Type B pancreatic cell (in vitro differentiated cells): ENCODE results near the gene AMN. TPM values are rescaled to one million over a fixed set of nuclear protein-coding genes. Genes with fewer than 3 reads are reported as not detected.

Experiments
- DNase-seq: peaks from one replicate; pipeline ENCODE4 v3.0.0; 2021; ENCODE audit warnings: mixed read lengths; ENCODE audit not compliant: unreplicated experiment; ENCODE audit errors: extremely low spot score
- H3K27ac Mint-ChIP-seq: 2 replicates; pipeline ENCODE4 v1.8.0; 2021; ENCODE audit warnings: mild to moderate bottlenecking, mixed read lengths
- H3K27me3 Mint-ChIP-seq: 2 replicates; pipeline ENCODE4 v1.8.0; 2021; ENCODE audit warnings: mixed read lengths
- H3K36me3 Mint-ChIP-seq: 2 replicates; pipeline ENCODE4 v1.8.0; 2021; ENCODE audit warnings: mixed read lengths
- H3K4me1 Mint-ChIP-seq: one replicate; pipeline ENCODE4 v1.8.0; 2021; ENCODE audit warnings: mixed read lengths; ENCODE audit not compliant: unreplicated experiment
- H3K4me3 Mint-ChIP-seq: 2 replicates; pipeline ENCODE4 v1.8.0; 2021; ENCODE audit warnings: mild to moderate bottlenecking, mixed read lengths
- H3K9me3 Mint-ChIP-seq: 2 replicates; pipeline ENCODE4 v1.8.0; 2021; ENCODE audit warnings: mixed read lengths
- total RNA-seq: library from RNA; stranded (reverse); gene quantifications from 2 replicates; pipeline ENCODE4 v1.2.1, GENCODE V29; 2021; ENCODE audit warnings: low replicate concordance
- TF ChIP-seq, protein P1 (sequence below): fragments of 200-600 bp; sonication (generic); conservative IDR thresholded peaks from 2 replicates; pipeline ENCODE4 v1.5.0; 2021; ENCODE audit warnings: antibody characterized with exemption, mild to moderate bottlenecking

The AMN gene
- total RNA-seq, 1 donor from 2014 or later: 18.3 TPM

- no peaks in the 10 kb centered on the region for H3K27me3 Mint-ChIP-seq
- no peaks in the 10 kb centered on the region for H3K9me3 Mint-ChIP-seq
- H3K36me3 Mint-ChIP-seq: peaks cover 12% of the 10 kb centered on the region
- TF ChIP-seq, protein P1, sequence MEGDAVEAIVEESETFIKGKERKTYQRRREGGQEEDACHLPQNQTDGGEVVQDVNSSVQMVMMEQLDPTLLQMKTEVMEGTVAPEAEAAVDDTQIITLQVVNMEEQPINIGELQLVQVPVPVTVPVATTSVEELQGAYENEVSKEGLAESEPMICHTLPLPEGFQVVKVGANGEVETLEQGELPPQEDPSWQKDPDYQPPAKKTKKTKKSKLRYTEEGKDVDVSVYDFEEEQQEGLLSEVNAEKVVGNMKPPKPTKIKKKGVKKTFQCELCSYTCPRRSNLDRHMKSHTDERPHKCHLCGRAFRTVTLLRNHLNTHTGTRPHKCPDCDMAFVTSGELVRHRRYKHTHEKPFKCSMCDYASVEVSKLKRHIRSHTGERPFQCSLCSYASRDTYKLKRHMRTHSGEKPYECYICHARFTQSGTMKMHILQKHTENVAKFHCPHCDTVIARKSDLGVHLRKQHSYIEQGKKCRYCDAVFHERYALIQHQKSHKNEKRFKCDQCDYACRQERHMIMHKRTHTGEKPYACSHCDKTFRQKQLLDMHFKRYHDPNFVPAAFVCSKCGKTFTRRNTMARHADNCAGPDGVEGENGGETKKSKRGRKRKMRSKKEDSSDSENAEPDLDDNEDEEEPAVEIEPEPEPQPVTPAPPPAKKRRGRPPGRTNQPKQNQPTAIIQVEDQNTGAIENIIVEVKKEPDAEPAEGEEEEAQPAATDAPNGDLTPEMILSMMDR: no peak
- no peak overlapping the region for H3K27ac Mint-ChIP-seq
- DNase-seq: no peak
- no peak overlapping the region for H3K4me3 Mint-ChIP-seq
- H3K4me1 Mint-ChIP-seq: no peaks in the 10 kb centered on the region
Observed at GRCh38 chr14:102897299-102898027, 25.0 kb upstream of the AMN start.

DNA sequence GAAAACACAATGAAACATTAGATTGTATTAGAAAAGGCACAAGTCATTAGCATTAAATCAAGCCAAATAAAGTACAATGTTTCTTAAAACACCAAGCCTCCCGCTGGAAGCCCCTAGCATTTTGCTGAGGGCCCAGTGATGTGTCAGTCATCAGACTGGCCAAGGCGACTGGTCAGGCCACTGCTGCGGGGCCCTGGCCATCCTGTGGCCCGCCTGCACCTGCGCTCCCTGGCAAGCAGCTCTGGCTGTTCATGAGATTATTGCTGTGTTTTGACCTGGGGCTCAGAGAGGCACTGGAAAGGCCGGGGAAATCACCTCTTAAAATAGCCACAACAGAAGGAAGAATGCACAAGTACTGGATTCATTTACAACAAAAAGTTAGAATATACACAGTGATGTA lies 24.2 kb upstream of the AMN start:
- H3K9me3 Mint-ChIP-seq: no peaks in the 10 kb centered on the region
- H3K4me3 Mint-ChIP-seq: no peak overlapping the region
- H3K4me1 Mint-ChIP-seq: no peaks in the 10 kb centered on the region
- H3K27me3 Mint-ChIP-seq: no peaks in the 10 kb centered on the region
- DNase-seq: no peak
- peaks cover 15% of the 10 kb centered on the region for H3K36me3 Mint-ChIP-seq
- TF ChIP-seq, protein P1: no peak
- no peak overlapping the region for H3K27ac Mint-ChIP-seq

- no peak for DNase-seq
- Mint-ChIP-seq H3K9me3 (no peaks in the 10 kb centered on the region), H3K27me3 (no peaks in the 10 kb centered on the region), H3K4me1 (no peaks in the 10 kb centered on the region), H3K36me3 (peaks cover 11% of the 10 kb centered on the region), H3K27ac (no peak overlapping the region), H3K4me3 (no peak overlapping the region)
- TF ChIP-seq, protein P1: no peak
Observed at GRCh38 chr14:102898776-102899515, 23.5 kb upstream of the AMN start.

DNA sequence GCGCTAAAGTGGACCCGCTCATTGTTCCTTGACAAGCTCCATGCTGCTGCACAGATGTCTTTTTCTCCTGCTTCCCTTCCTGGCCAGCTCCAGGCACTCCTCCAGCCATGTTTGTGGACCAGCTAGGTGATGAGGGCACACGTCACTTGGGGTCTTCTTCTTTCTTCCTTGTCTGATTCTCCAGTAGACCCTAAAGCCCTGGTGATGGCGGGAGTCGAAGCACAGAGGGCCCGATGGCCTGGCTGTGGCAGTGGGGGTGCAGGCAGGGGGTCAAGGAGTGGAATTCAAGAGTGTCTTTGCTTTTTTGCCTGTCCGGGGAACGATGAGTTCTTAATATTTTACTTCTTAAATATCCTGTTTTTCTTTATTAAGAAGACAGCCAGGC lies 23.0 kb upstream of the AMN start:
- Mint-ChIP-seq H3K27me3 (no peaks in the 10 kb centered on the region), H3K36me3 (peaks cover 11% of the 10 kb centered on the region), H3K4me3 (no peak overlapping the region), H3K27ac (no peak overlapping the region), H3K9me3 (no peaks in the 10 kb centered on the region), H3K4me1 (no peaks in the 10 kb centered on the region)
- DNase-seq: no peak
- TF ChIP-seq, protein P1: no peak

DNA sequence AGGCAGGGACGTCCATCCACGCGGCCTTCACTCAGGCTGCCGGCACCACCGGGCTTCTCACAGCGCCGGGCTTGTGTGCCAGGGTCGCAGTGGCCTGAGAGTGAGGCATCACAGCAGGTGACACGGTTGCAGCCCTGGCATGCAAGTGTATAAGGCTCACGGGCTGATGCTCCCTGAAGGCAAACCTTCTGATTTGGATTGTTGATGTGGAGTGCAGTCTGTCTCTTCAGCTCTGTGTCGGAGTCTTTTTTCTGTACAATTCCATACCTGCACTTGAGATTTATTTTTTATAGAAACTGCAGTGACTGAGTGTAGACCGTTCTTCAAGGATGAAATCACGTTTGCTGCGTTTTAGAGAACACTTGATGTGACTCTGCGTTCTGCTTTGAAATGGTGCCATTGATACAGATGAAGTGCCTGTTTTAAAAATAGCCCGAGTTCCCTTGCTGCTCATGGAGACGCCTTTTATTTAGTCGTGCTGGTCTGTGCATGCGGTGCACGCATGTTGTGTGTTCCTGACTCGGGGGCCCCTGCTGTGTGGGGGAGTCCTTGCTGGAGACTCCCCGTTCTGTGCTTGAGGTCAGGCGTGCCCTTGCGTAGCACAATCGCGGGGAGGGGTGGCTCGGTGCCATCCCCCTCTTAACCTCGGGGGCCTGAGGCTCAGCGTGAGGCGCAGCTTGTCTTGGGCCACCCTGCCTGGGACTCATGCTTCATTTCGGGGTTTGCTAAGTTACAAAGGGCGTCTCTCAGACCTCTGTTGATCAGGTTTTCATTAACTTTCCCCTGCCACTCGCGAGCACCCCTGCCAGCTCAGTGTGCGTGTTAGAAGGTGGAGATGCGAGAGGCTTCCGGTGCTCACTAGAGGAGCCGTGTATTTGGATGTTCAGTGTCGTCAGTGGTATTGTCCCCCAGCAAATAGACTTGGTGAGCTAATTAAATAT lies 21.6 kb upstream of the AMN start:
- Mint-ChIP-seq H3K4me3 (no peak overlapping the region), H3K4me1 (no peaks in the 10 kb centered on the region), H3K27ac (no peak overlapping the region), H3K36me3 (peaks cover 20% of the 10 kb centered on the region), H3K27me3 (no peaks in the 10 kb centered on the region), H3K9me3 (no peaks in the 10 kb centered on the region)
- DNase-seq: no peak
- TF ChIP-seq, protein P1: no peak
